NCI-H345 treated with DMSO at 0.1 percent for 48 hours (cell line): ENCODE results near the gene PACSIN2.

Experiments
- DNase-seq: peaks from one replicate; lab custom pipeline; 2025; ENCODE audit not compliant: unreplicated experiment; lab: John Stamatoyannopoulos, UW

The PACSIN2 gene

GRCh38 chr22:42831712-42832111, 183.2 kb downstream of the PACSIN2 start:
- DNase-seq: no peak

DNA sequence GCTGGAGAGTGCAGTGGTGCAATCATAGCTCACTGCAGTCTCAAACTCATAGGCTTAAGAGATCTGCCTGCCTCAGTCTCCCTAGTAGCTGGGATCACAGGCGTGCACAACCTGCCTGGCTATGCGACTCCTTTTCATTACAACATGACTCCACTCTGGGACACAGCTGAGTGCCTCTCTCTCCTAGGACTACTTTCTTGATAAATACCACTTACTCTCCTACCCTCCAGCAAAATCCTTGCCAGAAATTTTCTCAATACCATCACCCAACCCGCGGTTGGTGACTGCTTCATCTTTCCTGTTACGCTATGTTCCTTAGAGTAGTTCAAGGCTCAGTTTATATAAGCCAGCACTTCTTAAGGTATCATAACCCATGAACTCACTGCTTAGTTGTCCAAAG, 184.8 kb downstream of the PACSIN2 start:
- no peak for DNase-seq

DNA sequence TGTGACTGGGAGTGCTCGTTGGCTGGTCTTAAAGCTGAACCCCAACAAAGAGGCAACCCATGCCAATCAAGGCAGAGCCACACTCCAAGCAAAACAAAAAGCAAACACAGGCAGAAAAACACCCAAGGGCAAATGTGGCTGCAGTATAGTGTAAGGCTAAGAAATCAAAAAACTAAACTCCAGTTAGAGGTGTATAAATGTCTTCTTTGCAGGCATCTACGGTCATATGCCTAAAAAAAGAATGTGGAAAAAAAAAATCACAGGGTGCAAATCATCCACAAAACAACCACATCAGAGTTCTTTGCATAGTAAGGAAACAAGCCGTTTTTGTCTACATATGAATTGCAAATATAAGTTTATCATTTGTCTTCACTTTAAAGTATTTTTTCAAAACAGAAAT, 185.6 kb downstream of the PACSIN2 start:
- DNase-seq: no peak

DNA sequence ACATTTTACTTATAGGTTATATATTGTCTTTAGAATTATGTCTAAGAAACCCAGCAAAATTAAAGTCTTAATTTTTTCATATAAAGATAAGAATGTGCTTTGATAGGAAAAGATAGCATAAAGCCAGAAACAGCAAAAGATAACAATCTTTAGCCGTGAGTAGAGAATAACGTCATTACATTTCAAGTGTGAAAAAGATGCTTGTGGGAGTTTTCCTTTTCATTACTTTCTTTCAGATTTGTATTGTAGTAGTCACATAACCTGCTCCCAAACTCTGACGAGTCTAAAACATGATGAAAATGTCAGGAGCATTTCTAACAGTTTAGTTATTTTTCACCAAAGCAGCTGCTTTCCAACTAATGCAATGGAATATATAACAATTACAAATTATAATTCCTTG, 189.2 kb downstream of the PACSIN2 start:
- DNase-seq: no peak

GRCh38 chr22:42821386-42821785, 193.6 kb downstream of the PACSIN2 start:
- DNase-seq: no peak

DNA sequence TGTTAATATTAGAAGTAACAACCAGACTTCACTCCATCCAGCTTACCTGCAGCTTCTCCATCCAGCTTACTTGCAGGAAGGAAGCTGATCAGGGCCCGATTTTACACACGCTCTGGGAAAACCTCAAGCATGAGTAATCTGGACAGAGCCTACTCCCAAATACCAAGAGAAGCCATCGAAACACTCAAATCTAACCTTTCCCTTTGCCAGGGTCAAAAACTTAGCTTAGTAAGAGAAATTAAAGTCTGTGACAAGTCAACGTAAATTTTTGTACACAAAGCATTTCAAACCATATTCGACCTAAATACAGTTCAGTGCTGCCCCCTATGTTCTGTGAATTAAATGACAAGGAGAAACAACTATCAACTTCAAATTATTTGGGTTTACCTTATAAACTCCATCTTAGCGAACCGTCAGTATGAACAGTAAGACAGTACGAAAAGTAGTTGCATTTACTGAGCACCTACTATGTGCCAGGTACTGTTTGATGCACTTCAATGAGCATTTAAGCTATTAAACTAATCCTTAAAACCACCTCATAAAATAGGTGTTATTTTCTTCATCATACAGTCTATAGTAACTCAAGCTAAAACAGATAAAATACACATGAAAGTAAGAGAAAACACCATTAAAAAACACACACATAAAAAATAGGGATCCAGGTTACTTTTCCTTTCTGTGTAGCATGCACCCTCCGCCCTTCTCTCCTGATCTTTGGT, 194.7 kb downstream of the PACSIN2 start:
- no peak for DNase-seq
